Measurements from ENCODE around the gene FDX2. TPM values are rescaled to one million over a fixed set of nuclear protein-coding genes. Genes with fewer than 3 reads are reported as not detected.

The FDX2 gene
- total and polyA plus RNA-seq, 2 of the 13 experiments (the other 11 are each of a cell fraction or from before 2014, with no cell fraction given) = 21.0 to 24.7 TPM

DNA sequence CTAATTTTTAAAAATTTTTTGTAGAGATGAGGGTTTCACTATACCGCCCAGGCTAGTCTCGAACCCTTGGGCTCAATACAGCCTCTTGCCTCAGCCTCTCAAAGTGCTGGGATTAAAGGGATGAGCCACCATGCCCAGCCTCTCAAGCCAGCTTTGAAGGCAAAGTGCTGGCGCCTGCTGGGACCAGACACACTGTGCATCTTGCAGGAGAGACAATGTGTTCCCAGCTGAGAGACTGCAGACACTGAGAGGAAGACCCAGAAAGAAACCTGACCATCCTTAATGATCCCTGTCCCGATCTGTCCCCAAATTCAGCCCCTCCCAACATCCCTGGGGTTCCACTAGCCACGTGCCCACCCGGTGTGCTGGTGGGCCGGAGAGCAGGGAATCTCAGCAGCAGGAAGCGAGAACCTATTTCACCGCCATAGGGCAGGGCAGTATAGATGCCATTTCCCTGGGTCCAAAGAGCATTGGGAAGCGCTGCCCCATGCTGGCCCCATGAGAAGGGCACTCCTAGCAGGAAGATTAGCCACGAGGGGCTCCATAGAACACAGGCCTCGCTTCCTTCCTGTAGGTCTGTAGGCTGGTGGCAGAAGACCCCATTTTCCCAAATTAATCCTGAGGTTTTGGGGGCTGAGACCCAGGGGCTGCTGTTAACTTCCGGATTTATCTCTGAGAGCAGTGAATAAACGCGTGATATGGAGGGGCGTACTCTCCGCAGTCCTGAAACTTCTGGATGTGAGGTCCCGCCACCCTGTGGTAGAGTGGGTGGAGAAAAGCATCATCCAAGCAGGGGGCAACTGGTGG lies 16.5 kb upstream of the FDX2 start (continued):
- TF ChIP-seq, protein P1, sequence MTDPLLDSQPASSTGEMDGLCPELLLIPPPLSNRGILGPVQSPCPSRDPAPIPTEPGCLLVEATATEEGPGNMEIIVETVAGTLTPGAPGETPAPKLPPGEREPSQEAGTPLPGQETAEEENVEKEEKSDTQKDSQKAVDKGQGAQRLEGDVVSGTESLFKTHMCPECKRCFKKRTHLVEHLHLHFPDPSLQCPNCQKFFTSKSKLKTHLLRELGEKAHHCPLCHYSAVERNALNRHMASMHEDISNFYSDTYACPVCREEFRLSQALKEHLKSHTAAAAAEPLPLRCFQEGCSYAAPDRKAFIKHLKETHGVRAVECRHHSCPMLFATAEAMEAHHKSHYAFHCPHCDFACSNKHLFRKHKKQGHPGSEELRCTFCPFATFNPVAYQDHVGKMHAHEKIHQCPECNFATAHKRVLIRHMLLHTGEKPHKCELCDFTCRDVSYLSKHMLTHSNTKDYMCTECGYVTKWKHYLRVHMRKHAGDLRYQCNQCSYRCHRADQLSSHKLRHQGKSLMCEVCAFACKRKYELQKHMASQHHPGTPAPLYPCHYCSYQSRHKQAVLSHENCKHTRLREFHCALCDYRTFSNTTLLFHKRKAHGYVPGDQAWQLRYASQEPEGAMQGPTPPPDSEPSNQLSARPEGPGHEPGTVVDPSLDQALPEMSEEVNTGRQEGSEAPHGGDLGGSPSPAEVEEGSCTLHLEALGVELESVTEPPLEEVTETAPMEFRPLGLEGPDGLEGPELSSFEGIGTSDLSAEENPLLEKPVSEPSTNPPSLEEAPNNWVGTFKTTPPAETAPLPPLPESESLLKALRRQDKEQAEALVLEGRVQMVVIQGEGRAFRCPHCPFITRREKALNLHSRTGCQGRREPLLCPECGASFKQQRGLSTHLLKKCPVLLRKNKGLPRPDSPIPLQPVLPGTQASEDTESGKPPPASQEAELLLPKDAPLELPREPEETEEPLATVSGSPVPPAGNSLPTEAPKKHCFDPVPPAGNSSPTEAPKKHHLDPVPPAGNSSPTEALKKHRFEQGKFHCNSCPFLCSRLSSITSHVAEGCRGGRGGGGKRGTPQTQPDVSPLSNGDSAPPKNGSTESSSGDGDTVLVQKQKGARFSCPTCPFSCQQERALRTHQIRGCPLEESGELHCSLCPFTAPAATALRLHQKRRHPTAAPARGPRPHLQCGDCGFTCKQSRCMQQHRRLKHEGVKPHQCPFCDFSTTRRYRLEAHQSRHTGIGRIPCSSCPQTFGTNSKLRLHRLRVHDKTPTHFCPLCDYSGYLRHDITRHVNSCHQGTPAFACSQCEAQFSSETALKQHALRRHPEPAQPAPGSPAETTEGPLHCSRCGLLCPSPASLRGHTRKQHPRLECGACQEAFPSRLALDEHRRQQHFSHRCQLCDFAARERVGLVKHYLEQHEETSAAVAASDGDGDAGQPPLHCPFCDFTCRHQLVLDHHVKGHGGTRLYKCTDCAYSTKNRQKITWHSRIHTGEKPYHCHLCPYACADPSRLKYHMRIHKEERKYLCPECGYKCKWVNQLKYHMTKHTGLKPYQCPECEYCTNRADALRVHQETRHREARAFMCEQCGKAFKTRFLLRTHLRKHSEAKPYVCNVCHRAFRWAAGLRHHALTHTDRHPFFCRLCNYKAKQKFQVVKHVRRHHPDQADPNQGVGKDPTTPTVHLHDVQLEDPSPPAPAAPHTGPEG (CRISPR knock-in tag; IDR thresholded peaks at IDR 0.05) = no peak; the same call in 1 of the 2 replicates
- TF ChIP-seq SOX13 (IDR thresholded peaks at IDR 0.05) (no peak), SOX13 (CRISPR knock-in tag; conservative IDR thresholded peaks at IDR 0.05 in 1 of 2, IDR thresholded peaks at IDR 0.05 in 1 of 2) (no peak), KDM5B (CRISPR knock-in tag; IDR thresholded peaks at IDR 0.05; ENCODE audit: borderline replicate concordance) (no peak), MAF1 (CRISPR knock-in tag; IDR thresholded peaks at IDR 0.05; ENCODE audit: borderline replicate concordance) (no peak), SMAD1 (CRISPR knock-in tag; IDR thresholded peaks at IDR 0.05; ENCODE audit: borderline replicate concordance, low read depth) (no peak), AGO1 (IDR thresholded peaks at IDR 0.05; ENCODE audit: low read depth, low read length, poor library complexity, severe bottlenecking) (no peak), ZSCAN22 (CRISPR knock-in tag; IDR thresholded peaks at IDR 0.05) (no peak), SATB2 (CRISPR knock-in tag; IDR thresholded peaks at IDR 0.05) (no peak), CREM (IDR thresholded peaks at IDR 0.05) (no peak), CREM (CRISPR knock-in tag; IDR thresholded peaks at IDR 0.05) (no peak)
- TF ChIP-seq, protein P2, sequence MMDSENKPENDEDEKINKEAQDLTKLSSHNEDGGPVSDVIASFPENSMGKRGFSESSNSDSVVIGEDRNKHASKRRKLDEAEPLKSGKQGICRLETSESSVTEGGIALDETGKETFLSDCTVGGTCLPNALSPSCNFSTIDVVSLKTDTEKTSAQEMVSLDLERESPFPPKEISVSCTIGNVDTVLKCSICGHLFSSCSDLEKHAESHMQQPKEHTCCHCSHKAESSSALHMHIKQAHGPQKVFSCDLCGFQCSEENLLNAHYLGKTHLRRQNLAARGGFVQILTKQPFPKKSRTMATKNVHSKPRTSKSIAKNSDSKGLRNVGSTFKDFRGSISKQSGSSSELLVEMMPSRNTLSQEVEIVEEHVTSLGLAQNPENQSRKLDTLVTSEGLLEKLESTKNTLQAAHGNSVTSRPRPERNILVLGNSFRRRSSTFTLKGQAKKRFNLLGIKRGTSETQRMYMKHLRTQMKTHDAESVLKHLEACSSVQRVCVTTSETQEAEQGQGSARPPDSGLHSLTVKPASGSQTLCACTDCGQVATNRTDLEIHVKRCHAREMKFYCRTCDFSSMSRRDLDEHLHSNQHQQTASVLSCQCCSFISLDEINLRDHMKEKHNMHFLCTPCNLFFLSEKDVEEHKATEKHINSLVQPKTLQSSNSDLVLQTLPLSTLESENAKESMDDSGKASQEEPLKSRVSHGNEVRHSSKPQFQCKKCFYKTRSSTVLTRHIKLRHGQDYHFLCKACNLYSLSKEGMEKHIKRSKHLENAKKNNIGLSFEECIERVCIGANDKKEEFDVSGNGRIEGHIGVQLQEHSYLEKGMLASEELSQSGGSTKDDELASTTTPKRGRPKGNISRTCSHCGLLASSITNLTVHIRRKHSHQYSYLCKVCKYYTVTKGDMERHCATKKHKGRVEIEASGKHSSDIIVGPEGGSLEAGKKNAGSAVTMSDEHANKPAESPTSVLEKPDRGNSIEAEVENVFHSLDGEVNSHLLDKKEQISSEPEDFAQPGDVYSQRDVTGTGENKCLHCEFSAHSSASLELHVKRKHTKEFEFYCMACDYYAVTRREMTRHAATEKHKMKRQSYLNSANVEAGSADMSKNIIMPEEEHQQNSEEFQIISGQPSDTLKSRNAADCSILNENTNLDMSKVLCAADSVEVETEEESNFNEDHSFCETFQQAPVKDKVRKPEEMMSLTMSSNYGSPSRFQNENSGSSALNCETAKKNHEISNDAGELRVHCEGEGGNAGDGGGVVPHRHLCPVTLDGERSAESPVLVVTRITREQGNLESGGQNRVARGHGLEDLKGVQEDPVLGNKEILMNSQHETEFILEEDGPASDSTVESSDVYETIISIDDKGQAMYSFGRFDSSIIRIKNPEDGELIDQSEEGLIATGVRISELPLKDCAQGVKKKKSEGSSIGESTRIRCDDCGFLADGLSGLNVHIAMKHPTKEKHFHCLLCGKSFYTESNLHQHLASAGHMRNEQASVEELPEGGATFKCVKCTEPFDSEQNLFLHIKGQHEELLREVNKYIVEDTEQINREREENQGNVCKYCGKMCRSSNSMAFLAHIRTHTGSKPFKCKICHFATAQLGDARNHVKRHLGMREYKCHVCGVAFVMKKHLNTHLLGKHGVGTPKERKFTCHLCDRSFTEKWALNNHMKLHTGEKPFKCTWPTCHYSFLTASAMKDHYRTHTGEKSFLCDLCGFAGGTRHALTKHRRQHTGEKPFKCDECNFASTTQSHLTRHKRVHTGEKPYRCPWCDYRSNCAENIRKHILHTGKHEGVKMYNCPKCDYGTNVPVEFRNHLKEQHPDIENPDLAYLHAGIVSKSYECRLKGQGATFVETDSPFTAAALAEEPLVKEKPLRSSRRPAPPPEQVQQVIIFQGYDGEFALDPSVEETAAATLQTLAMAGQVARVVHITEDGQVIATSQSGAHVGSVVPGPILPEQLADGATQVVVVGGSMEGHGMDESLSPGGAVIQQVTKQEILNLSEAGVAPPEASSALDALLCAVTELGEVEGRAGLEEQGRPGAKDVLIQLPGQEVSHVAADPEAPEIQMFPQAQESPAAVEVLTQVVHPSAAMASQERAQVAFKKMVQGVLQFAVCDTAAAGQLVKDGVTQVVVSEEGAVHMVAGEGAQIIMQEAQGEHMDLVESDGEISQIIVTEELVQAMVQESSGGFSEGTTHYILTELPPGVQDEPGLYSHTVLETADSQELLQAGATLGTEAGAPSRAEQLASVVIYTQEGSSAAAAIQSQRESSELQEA (CRISPR knock-in tag; IDR thresholded peaks at IDR 0.05; ENCODE audit: not compliant biosample characterization) = no peak
- TF ChIP-seq, protein P3, sequence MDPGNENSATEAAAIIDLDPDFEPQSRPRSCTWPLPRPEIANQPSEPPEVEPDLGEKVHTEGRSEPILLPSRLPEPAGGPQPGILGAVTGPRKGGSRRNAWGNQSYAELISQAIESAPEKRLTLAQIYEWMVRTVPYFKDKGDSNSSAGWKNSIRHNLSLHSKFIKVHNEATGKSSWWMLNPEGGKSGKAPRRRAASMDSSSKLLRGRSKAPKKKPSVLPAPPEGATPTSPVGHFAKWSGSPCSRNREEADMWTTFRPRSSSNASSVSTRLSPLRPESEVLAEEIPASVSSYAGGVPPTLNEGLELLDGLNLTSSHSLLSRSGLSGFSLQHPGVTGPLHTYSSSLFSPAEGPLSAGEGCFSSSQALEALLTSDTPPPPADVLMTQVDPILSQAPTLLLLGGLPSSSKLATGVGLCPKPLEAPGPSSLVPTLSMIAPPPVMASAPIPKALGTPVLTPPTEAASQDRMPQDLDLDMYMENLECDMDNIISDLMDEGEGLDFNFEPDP (CRISPR knock-in tag; conservative IDR thresholded peaks at IDR 0.05) = no peak
